Mesendoderm (in vitro differentiated cells): ENCODE data around the gene IPP.
"Not testable (repeated sequence)": the region's sequence is repeated elsewhere in the genome, so short reads cannot be mapped to it uniquely, and the experiment has no call there.

ENCODE experiments used
- DNase-seq: peaks from one replicate; pipeline ENCODE4 v3.0.0; 2013
- H2AK5ac ChIP-seq: 2 replicates; pipeline ENCODE4 v1.6.1; 2013; ENCODE audit warnings: low read length, inconsistent platforms
- H2BK120ac ChIP-seq: 2 replicates; pipeline ENCODE4 v1.6.1; 2013; ENCODE audit warnings: low read depth, mild to moderate bottlenecking, low read length, moderate library complexity, mixed read lengths
- H2BK15ac ChIP-seq: replicated peaks from 2 replicates; pipeline ENCODE4 v1.6.1; 2013; ENCODE audit warnings: low read depth, mild to moderate bottlenecking, moderate library complexity
- H2BK5ac ChIP-seq: 2 replicates; pipeline ENCODE4 v1.6.1; 2013; ENCODE audit warnings: low read length, inconsistent platforms
- H3K18ac ChIP-seq: 2 replicates; pipeline ENCODE4 v1.6.1; 2013; ENCODE audit warnings: mild to moderate bottlenecking, low read length, mixed read lengths
- H3K23ac ChIP-seq: one replicate; pipeline ENCODE4 v1.6.1; 2013; ENCODE audit warnings: low read length
- H3K27ac ChIP-seq: 2 replicates; pipeline ENCODE4 v1.5.1; 2013; ENCODE audit warnings: low read depth, mild to moderate bottlenecking, inconsistent platforms, low read length, moderate library complexity
- H3K27me3 ChIP-seq: 2 replicates; pipeline ENCODE4 v1.6.1; 2013; ENCODE audit warnings: low read length, control low read depth, mild to moderate bottlenecking, inconsistent platforms; ENCODE audit not compliant: insufficient read depth, poor library complexity
- H3K36me3 ChIP-seq: 2 replicates; pipeline ENCODE4 v1.6.1; 2013; ENCODE audit warnings: low read length, inconsistent platforms; ENCODE audit not compliant: control insufficient read depth, insufficient read depth
- H3K4ac ChIP-seq: one replicate; pipeline ENCODE4 v1.6.1; 2013; ENCODE audit warnings: low read depth, mild to moderate bottlenecking, low read length, moderate library complexity
- H3K4me1 ChIP-seq: 2 replicates; pipeline ENCODE4 v1.6.1; 2013; ENCODE audit warnings: low read depth, low read length, inconsistent platforms; ENCODE audit not compliant: control insufficient read depth
- H3K4me2 ChIP-seq: 2 replicates; pipeline ENCODE4 v1.6.1; 2013; ENCODE audit warnings: low read length
- H3K4me3 ChIP-seq: 2 replicates; pipeline ENCODE4 v1.5.1; 2013; ENCODE audit warnings: mild to moderate bottlenecking, low read length
- H3K56ac ChIP-seq: one replicate; pipeline ENCODE4 v1.6.1; 2013; ENCODE audit warnings: low read length
- H3K79me1 ChIP-seq: 2 replicates; pipeline ENCODE4 v1.6.1; 2013; ENCODE audit warnings: low read length, inconsistent platforms
- H3K79me2 ChIP-seq: 2 replicates; pipeline ENCODE4 v1.6.1; 2013; ENCODE audit warnings: mild to moderate bottlenecking, low read length; ENCODE audit not compliant: control insufficient read depth, insufficient read depth
- H3K9ac ChIP-seq: 2 replicates; pipeline ENCODE4 v1.6.1; 2013; ENCODE audit warnings: low read length, inconsistent platforms
- H4K5ac ChIP-seq: one replicate; pipeline ENCODE4 v1.6.1; 2013; ENCODE audit warnings: low read length
- H4K8ac ChIP-seq: one replicate; pipeline ENCODE4 v1.6.1; 2013; ENCODE audit warnings: low read depth, mild to moderate bottlenecking, control low read depth, low read length, moderate library complexity
- WGBS: extraction: QIAGEN DNeasy Blood & Tissue Kit; methylation state at CpG from one replicate; pipeline ENCODE4 v1.1.7; 2013; ENCODE audit warnings: low lambda C conversion rate, missing lambda C conversion rate; ENCODE audit not compliant: insufficient coverage; ENCODE audit errors: extremely low coverage; 5-methylcytosine and 5-hydroxymethylcytosine counted together

Gene IPP

GRCh38 chr1:45704637-45705036 is 45.8 kb downstream of the IPP start:
- Histone ChIP-seq H3K79me1 (no peaks in the 10 kb centered on the region), H2BK5ac (no peak overlapping the region), H3K36me3 (no peaks in the 10 kb centered on the region), H2AK5ac (no peak overlapping the region), H3K18ac (no peak overlapping the region), H3K27me3 (no peaks in the 10 kb centered on the region), H2BK15ac (no peak overlapping the region), H2BK120ac (no peak overlapping the region), H3K4me1 (no peaks in the 10 kb centered on the region), H3K4me2 (no peak overlapping the region), H3K4ac (no peak overlapping the region), H3K79me2 (no peaks in the 10 kb centered on the region), H4K8ac (no peak overlapping the region), H4K5ac (no peak overlapping the region), H3K4me3 (no peak overlapping the region), H3K27ac (no peak overlapping the region), H3K56ac (no peak overlapping the region), H3K23ac (no peak overlapping the region), H3K9ac (no peak overlapping the region)
- no CpG with 5 or more reads among the region's 1 CpG for WGBS
- DNase-seq: no peak

- no peak for DNase-seq
- H3K27me3 ChIP-seq: no peaks in the 10 kb centered on the region
- H3K36me3 ChIP-seq: peaks cover 1% of the 10 kb centered on the region
- no peak overlapping the region for H3K9ac ChIP-seq
- H3K56ac ChIP-seq: no peak overlapping the region
- no peak overlapping the region for H2BK5ac ChIP-seq
- H3K18ac ChIP-seq: no peak overlapping the region
- no peak overlapping the region for H4K5ac ChIP-seq
- H3K4me2 ChIP-seq: no peak overlapping the region
- H2AK5ac ChIP-seq: no peak overlapping the region
- H3K79me1 ChIP-seq: peaks cover 2% of the 10 kb centered on the region
- no peak overlapping the region for H4K8ac ChIP-seq
- H2BK15ac ChIP-seq: no peak overlapping the region
- H3K79me2 ChIP-seq: peaks cover 6% of the 10 kb centered on the region
- no peak overlapping the region for H3K27ac ChIP-seq
- H3K4ac ChIP-seq: no peak overlapping the region
- no peak overlapping the region for H3K23ac ChIP-seq
- H2BK120ac ChIP-seq: no peak overlapping the region
- no CpG with 5 or more reads among the region's 7 CpGs for WGBS
- no peaks in the 10 kb centered on the region for H3K4me1 ChIP-seq
- H3K4me3 ChIP-seq: no peak overlapping the region
These were observed 55.6 kb downstream of the IPP start for GRCh38 chr1:45694823-45695222.

- not testable (repeated sequence) for H4K5ac ChIP-seq, H3K9ac ChIP-seq, H3K36me3 ChIP-seq, H2BK15ac ChIP-seq, H2BK120ac ChIP-seq, H2AK5ac ChIP-seq, H3K27ac ChIP-seq, H4K8ac ChIP-seq, H3K56ac ChIP-seq, H3K4me3 ChIP-seq, H2BK5ac ChIP-seq, H3K4me2 ChIP-seq, H3K79me1 ChIP-seq, H3K4me1 ChIP-seq, DNase-seq, H3K4ac ChIP-seq, H3K23ac ChIP-seq, H3K18ac ChIP-seq, H3K27me3 ChIP-seq
- no CpG with 5 or more reads among the region's 8 CpGs for WGBS
- H3K79me2 ChIP-seq: peaks cover 15% of the 10 kb centered on the region
These were observed 56.6 kb downstream of the IPP start for GRCh38 chr1:45693811-45694210.

GRCh38 chr1:45687754-45688740 is 62.4 kb downstream of the IPP start, which contains the start of gene TMEM69:
Gene TMEM69, plus strand, starts transcription at chr1:45688181. Its CDS starts 2,888 bp downstream, at chr1:45691069.
- peak within 1 kb of the TSS; percentile 53 for H3K27ac ChIP-seq
- WGBS: no CpG with 5 or more reads among the region's 24 CpGs
- no peaks in the 10 kb centered on the region for H3K27me3 ChIP-seq
- peak; percentile 95 for DNase-seq
- H4K8ac ChIP-seq: peak within 1 kb of the TSS; percentile 70
- H3K79me1 ChIP-seq: peaks cover 4% of the 10 kb centered on the region
- peak within 1 kb of the TSS; percentile 95 for H3K56ac ChIP-seq
- peaks cover 47% of the 10 kb centered on the region for H3K79me2 ChIP-seq
- H3K36me3 ChIP-seq: no peaks in the 10 kb centered on the region
- peak within 1 kb of the TSS; percentile 27 for H2AK5ac ChIP-seq
- H3K4me2 ChIP-seq: peak within 1 kb of the TSS; percentile 65
- peak within 1 kb of the TSS; percentile 79 for H3K4me3 ChIP-seq
- H3K4ac ChIP-seq: peak within 1 kb of the TSS; percentile 71
- peak within 1 kb of the TSS; percentile 95 for H4K5ac ChIP-seq
- peaks cover 5% of the 10 kb centered on the region for H3K4me1 ChIP-seq
- peak within 1 kb of the TSS; percentile 65 for H3K18ac ChIP-seq
- no peak within 1 kb of the TSS for H2BK15ac ChIP-seq
- peak within 1 kb of the TSS; percentile 91 for H3K9ac ChIP-seq
- H2BK5ac ChIP-seq: peak within 1 kb of the TSS; percentile 44
- no peak within 1 kb of the TSS for H3K23ac ChIP-seq
- H2BK120ac ChIP-seq: no peak within 1 kb of the TSS

- H3K9ac ChIP-seq: peak overlapping the region; percentile 78
- no peak overlapping the region for H2BK5ac ChIP-seq
These were observed 63.3 kb downstream of the IPP start for GRCh38 chr1:45687014-45687753.

More at GRCh38 chr1:45687014-45687753, 63.3 kb downstream of the IPP start:
- H3K4me3 ChIP-seq: peak overlapping the region; percentile 38
- H2BK15ac ChIP-seq: no peak overlapping the region
- H3K4ac ChIP-seq: peak overlapping the region; percentile 88
- H3K56ac ChIP-seq: peak overlapping the region; percentile 86
- peaks cover 5% of the 10 kb centered on the region for H3K4me1 ChIP-seq
- DNase-seq: peak; percentile 99
- H3K79me2 ChIP-seq: peaks cover 52% of the 10 kb centered on the region
- peak overlapping the region; percentile 58 for H4K8ac ChIP-seq
- no peak overlapping the region for H2AK5ac ChIP-seq
- peaks cover 4% of the 10 kb centered on the region for H3K79me1 ChIP-seq
- H3K23ac ChIP-seq: no peak overlapping the region
- H3K27ac ChIP-seq: peak overlapping the region; percentile 74
- peak overlapping the region; percentile 6 for H2BK120ac ChIP-seq
- peak overlapping the region; percentile 65 for H3K18ac ChIP-seq
- H4K5ac ChIP-seq: no peak overlapping the region
- peak overlapping the region; percentile 45 for H3K4me2 ChIP-seq
- H3K27me3 ChIP-seq: no peaks in the 10 kb centered on the region
- WGBS: no CpG with 5 or more reads among the region's 44 CpGs
- H3K36me3 ChIP-seq: no peaks in the 10 kb centered on the region
